ENCODE measurements around the gene DUS4L.

- TF ChIP-seq CTCF (IDR thresholded peaks at IDR 0.05), result no peak
- TF ChIP-seq POLR2AphosphoS5 (IDR thresholded peaks at IDR 0.05), result no peak
- TF ChIP-seq EP300 (IDR thresholded peaks at IDR 0.05), result no peak
Observed at GRCh38 chr7:107606303-107606702, 42.5 kb downstream of the DUS4L start.
